Panc1 (cell line): ENCODE measurements around the gene SLC4A8. TPM values are rescaled to one million over a fixed set of nuclear protein-coding genes. Genes with fewer than 3 reads are reported as not detected.

ENCODE experiments used
- ATAC-seq: fragments of 200-7000 bp; cut with Tn5 transposase; 2 replicates; pipeline ENCODE4 v1.9.1; 2020; ENCODE audit warnings: mild to moderate bottlenecking, moderate library complexity
- BruUV-seq: library from RNA; stranded (reverse); fragments of 400-500 nt; replicated peaks from 2 replicates; lab custom pipeline; 2021; lab: Mats Ljungman, UMichigan
- CTCF ChIA-PET: fragments of 300-600 bp; sonication (Branson Sonifier 250); formaldehyde crosslinking; loops from one replicate; lab custom pipeline; 2022; ENCODE audit warnings: antibody characterized with exemption; lab: Charles Lee
- POLR2A ChIA-PET: fragments of 300-600 bp; sonication (Branson Sonifier 250); formaldehyde crosslinking; loops from one replicate; lab custom pipeline; 2022; ENCODE audit warnings: antibody characterized with exemption; lab: Charles Lee
- DNase-seq: peaks from one replicate; pipeline ENCODE4 v3.0.0-alpha.2; 2010; ENCODE audit warnings: low read depth, low spot score
- H3K27ac ChIP-seq: 2 replicates; pipeline ENCODE4 v1.5.1; 2011; ENCODE audit warnings: mild to moderate bottlenecking, low read length, inconsistent platforms
- H3K27me3 ChIP-seq: fragments of 200-500 bp; sonication (Bioruptor generic); 2 replicates; pipeline ENCODE4 v1.6.0; 2014; ENCODE audit warnings: low read length, inconsistent platforms; ENCODE audit not compliant: control insufficient read depth, insufficient read depth
- H3K36me3 ChIP-seq: fragments of 200-500 bp; sonication (Bioruptor generic); 2 replicates; pipeline ENCODE4 v1.5.1; 2014; ENCODE audit warnings: inconsistent platforms, mild to moderate bottlenecking, low read length, moderate library complexity; ENCODE audit not compliant: control insufficient read depth, insufficient read depth
- H3K4me1 ChIP-seq: 2 replicates; pipeline ENCODE4 v1.5.1; 2011; ENCODE audit warnings: inconsistent platforms, mild to moderate bottlenecking, low read length, moderate library complexity; ENCODE audit not compliant: control insufficient read depth, insufficient read depth
- H3K4me3 ChIP-seq, 2 experiments: 2 replicates each; pipeline ENCODE4 v1.5.1; 2011 to 2012; ENCODE audit warnings: low read depth in 2 of 2, low read length in 2 of 2, mild to moderate bottlenecking in 2 of 2, inconsistent platforms in 1 of 2, moderate library complexity in 1 of 2
- H3K9me3 ChIP-seq: fragments of 200-500 bp; sonication (Bioruptor generic); 2 replicates; pipeline ENCODE4 v1.5.1; 2014; ENCODE audit warnings: low read depth, mild to moderate bottlenecking, inconsistent platforms, low read length, moderate library complexity; ENCODE audit not compliant: control insufficient read depth, insufficient read depth
- CTCF ChIP-seq: fragments of 450-650 bp; IDR thresholded peaks from 2 replicates; pipeline ENCODE4 v1.5.1; 2017; ENCODE audit warnings: mild to moderate bottlenecking
- POLR2AphosphoS5 ChIP-seq: IDR thresholded peaks from 2 replicates; pipeline ENCODE4 v1.6.1; 2012; ENCODE audit warnings: mild to moderate bottlenecking, low read depth, low read length, moderate library complexity
- REST ChIP-seq, 2 experiments: IDR thresholded peaks; 2 replicates each; pipeline ENCODE4 v1.6.1; 2011 to 2012; ENCODE audit warnings: low read depth in 2 of 2, control low read depth in 1 of 2, low read length in 1 of 2, mild to moderate bottlenecking in 1 of 2, moderate library complexity in 1 of 2; ENCODE audit not compliant: insufficient read depth in 1 of 2
- SIN3A ChIP-seq: IDR thresholded peaks from 2 replicates; pipeline ENCODE4 v1.6.1; 2012; ENCODE audit warnings: low read depth, mild to moderate bottlenecking, low read length, moderate library complexity, borderline replicate concordance; ENCODE audit not compliant: insufficient read depth
- TCF7L2 ChIP-seq: IDR thresholded peaks from 2 replicates; pipeline ENCODE4 v1.6.1; 2011; ENCODE audit warnings: mild to moderate bottlenecking, low read depth, low read length, inconsistent platforms
- in situ Hi-C: cut with HindIII; loops from 2 replicates; pipeline ENCODE4 v1.10.0; 2016; ENCODE audit warnings: low sequenced_read_pairs, low pct_unique_long_range_greater_than_20kb
- intact Hi-C: fragments of 100-400 bp; cut with micrococcal nuclease; formaldehyde crosslinking; loops from one replicate; pipeline ENCODE4 v1.10.0; 2022; ENCODE audit not compliant: unreplicated experiment
- total RNA-seq: library from RNA; stranded (reverse); gene quantifications from one replicate; pipeline ENCODE4 v1.2.1, GENCODE V29; 2021; ENCODE audit not compliant: unreplicated experiment

The SLC4A8 gene
- total RNA-seq, 1 experiment from 2014 or later: 18.8 TPM

- no TSS peak for BruUV-seq
- ChIA-PET CTCF (no interaction called here), POLR2A (interaction anchor here (0.6 kb wide), 1 partner anchor 350 kb away, joined by 3 read pairs; no protein-coding TSS in a partner anchor)
- intact Hi-C loops: no loop called here
- Histone ChIP-seq H3K36me3 (no peaks in the 10 kb centered on the region), H3K4me1 (no peaks in the 10 kb centered on the region), H3K9me3 (no peaks in the 10 kb centered on the region), H3K4me3 (no peak overlapping the region), H3K27ac (no peak overlapping the region), H3K27me3 (no peaks in the 10 kb centered on the region; the same call in 1 of the 2 replicates)
- DNase-seq (no peak), ATAC-seq (no peak)
- TF ChIP-seq TCF7L2 (no peak), POLR2AphosphoS5 (no peak), REST (IDR thresholded peaks at IDR 0.05; ENCODE audit: insufficient read depth in 1 of 2, low read depth in 2 of 2, low read length in 1 of 2) (no peak), SIN3A (no peak), CTCF (no peak)
- in situ Hi-C loops: no loop called here
Measured at GRCh38 chr12:51415931-51416330, 8.7 kb upstream of the SLC4A8 start.

- H3K4me3 ChIP-seq: no peak overlapping the region
- no peak for DNase-seq
- H3K27ac ChIP-seq: no peak overlapping the region
- ChIA-PET CTCF (interaction anchor here (0.6 kb wide), 1 partner anchor 396 kb away, joined by 3 read pairs; no protein-coding TSS in a partner anchor), POLR2A (no interaction called here)
- in situ Hi-C loops: no loop called here
- H3K36me3 ChIP-seq: no peaks in the 10 kb centered on the region
- TF ChIP-seq CTCF: no peak
- TF ChIP-seq SIN3A: no peak
- no peak for TF ChIP-seq REST (IDR thresholded peaks at IDR 0.05; ENCODE audit: insufficient read depth in 1 of 2, low read depth in 2 of 2, low read length in 1 of 2)
- no peak for TF ChIP-seq TCF7L2
- no peak for TF ChIP-seq POLR2AphosphoS5
- ATAC-seq: no peak
- BruUV-seq: no TSS peak
- H3K9me3 ChIP-seq: no peaks in the 10 kb centered on the region
- no peaks in the 10 kb centered on the region; the same call in 1 of the 2 replicates for H3K27me3 ChIP-seq
- intact Hi-C loops: no loop called here
- H3K4me1 ChIP-seq: no peaks in the 10 kb centered on the region
Measured at GRCh38 chr12:51417826-51418225, 6.8 kb upstream of the SLC4A8 start.
